NCI-H1694 (cell line): Measurements from ENCODE around the gene AMPD1.

Experiments
- DNase-seq: peaks from one replicate; lab custom pipeline; 2025; lab: John Stamatoyannopoulos, UW

Gene AMPD1

DNA sequence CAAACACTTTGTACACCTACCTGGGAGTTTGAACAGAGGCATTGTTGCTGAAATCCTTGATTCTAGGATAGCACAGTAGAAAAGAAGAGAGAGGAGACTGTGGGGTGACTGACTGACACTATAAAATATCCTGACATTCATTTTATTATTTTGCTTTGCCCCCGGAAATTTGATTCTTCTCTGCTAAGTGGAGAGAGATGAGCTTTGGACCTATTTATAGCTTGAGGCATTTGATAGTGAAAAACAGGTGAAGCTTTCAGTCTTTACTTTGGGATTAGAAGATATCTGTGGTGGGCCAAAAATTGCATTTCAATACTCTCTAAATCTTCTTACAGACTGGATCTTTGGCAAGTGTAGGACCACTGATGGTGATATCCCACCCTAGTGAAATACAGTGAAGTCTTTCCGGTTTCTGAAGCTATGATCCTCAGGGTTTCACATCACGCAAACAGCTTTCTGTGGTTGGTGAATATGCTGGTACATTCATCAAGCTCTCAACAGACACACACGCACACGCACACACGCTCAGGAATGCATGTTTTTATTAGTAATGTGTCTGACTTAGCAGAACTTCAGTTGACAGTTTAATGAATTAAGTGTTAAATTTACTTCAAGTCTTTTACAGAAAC, at the start of gene AMPD1:
AMPD1 (minus strand) TSS at position 117 of the 629 bp plus-strand sequence; CDS start at position 42, 75 bp downstream.
- DNase-seq, result no peak

DNA sequence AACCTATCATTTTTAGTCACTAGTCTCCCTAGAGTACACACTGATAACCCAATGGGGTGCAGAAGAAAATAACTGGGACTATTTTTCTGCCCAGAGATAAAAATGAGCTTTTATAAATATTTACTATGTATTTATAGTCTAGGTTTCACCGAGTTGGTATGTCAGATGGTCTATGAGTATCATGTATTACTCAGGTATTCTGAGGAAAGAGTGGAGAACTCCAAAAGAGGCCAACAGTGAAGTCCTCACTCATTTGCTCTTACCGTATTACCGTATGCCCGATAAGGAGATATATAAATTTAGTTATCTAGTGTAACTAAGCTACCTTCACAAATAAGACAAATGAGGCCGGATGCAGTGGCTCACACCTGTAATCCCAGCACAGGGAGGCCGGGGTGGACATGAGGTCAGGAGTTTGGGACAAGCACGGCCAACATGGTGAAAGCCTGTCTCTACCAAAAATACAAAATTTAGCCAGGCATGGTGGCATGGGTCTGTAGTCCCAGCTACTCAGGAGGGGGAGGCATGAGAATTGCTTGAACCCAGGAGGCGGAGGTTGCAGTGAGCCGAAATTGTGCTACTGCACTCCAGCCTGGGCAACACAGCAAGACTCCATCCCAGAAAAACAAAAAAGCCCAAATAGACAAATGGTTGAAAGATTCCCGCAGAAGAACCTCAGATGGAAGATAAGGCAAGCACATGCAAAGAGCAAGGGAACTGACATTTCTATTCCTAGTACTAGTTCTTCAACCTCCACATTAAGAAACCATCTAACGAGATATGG, 46.8 kb upstream of the AMPD1 start:
- no peak for DNase-seq

DNA sequence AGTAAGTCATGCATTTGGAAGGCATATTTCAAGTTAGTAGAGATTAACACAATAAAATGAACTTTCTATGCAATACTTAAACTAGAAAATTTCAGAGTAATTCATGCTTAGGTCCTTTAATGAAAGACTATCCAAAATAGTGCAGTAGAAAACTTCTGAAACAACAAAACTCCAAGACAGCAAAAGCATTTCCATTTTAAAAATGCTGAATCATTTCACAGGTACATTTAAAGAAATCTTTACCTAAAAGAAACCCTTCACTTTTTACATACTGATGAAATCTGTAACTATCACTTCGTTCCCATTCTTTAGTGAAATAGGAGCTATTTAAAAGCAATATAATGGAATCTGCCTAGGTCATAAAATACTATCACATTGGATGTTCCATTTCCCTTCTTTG, 45.0 kb upstream of the AMPD1 start:
- no peak for DNase-seq

DNA sequence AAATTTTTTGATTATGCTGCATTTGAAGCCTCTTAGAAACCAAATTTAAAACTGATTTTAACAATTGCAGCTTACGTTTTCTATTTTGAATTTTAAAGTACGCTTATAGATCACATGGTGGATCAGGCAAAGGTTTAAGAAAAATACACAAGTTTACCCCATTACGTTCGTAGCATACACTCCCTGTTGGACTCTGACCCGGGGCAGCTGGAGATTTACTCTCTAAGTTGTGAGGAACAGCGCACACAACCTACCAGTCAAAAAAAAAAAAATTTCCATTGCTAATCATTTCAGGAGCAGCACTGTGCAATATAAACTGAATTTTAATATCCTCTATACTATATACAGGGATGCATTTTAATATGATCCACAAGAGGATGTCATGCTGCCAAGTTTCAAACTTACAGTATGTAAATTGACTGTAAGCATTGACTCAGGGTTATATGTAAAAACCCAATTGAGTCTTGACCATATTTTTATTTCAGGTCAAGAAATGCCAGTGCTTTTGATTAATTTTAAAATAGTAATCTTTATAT, 42.0 kb upstream of the AMPD1 start:
- no peak for DNase-seq

DNA sequence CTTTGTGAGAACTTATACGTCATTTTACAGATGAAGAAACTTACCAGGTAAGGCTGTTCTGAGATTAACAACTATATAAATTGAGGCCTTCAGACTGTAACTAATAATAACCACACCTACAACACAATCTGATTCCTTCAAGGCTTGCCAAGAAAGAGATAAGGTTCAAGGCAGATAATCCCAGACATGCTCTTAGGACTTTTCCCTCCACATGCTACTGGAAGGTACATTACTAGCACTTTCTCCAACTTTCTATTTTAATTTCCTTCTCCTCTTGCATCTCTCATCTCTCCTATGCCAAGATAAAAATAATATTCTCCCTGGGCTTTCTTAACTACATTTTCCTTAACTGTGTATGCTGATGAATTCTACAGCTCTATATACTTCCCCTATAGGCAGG, 40.1 kb upstream of the AMPD1 start:
- DNase-seq, result no peak

DNA sequence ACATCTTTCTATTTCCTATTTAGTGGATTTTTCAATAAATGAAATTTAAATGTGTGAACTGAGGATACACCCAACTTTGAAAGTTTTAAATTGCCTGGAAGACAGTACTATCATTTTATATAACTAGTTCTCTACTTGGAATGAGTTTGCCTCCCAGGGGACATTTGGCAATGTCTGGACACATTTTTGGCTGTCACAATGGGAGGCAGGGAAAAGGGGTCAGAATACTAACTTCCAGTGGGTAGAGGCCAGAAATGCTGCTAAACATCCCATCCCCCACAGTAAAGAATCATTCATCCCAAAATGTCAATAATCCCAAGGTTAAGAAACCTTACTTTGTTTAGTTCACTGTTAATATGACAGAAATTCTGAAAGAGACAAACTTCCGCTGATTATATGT, 34.4 kb upstream of the AMPD1 start:
- no peak for DNase-seq

DNA sequence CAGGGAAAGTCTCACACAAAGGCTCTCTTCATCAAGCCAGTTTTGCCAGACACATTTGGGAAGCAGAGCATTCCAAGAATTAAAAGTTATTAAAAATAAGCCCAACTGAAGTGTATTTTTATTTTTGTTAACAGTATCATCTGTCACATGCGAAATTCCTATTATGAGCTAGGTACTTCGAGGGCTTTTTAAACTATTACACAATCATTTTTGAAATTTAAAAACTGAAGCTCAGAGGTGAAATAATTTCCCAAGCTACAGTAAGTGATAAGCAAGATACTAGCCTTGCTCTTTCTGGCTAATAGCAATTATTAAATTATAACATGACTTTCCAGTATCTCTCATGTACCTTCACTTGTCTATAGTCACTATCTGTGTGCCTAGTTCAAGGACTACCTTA, 33.2 kb upstream of the AMPD1 start:
- DNase-seq, result no peak

DNA sequence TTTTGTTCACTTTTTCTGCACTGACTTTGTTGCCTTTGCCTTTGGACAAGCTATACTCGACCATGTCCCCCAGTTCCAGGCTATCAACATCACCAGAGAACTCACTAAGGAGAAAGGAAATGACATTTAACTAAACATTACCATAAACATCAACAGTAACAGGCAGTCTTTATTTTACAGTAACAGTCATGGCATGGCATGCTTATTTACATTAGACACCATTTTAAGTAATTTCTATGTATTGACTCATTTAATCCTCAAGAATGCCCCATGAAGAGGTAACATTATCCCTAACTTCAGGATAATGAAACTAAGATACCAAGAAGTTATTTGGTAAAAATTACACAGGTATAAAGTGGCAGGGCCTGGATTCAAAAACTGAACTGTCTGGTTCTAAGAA, 29.9 kb upstream of the AMPD1 start:
- no peak for DNase-seq

DNA sequence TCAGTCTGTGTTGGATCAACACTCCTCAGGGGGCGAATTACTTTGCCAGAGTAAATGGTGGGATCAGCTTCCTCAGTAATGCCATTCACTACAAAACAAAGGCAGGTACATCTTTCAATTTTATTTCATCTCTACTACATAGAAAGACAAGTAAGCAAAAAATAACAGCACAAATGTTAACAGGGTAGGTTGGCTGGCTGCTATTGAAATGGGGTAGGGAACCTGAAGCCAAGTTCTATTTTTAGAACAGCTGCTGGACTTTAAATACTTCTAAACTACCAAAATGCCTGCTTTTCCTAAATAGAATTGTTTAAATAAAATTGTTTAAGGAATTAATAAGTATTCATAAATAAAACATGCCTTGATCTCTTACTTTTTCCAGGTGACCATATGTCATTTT, 28.6 kb upstream of the AMPD1 start:
- no peak for DNase-seq

DNA sequence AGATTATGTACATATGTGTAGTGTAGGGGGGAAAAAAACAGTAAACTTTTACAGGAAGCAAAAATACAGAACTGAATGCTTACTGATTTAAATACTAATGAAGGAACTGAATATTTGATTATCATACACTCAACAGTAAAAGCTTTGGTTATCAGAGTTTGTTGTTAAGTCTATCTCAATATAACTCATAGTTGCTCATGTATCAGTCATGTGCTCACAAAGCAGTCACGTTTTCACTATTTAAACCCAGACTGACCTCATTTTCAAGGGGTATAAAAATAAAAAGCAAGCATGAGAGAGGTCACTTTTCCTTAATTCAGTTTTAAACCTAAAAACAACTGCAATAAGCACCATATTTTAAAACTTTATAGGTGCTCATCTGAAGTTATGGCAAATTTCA, 28.1 kb upstream of the AMPD1 start:
- no peak for DNase-seq

DNA sequence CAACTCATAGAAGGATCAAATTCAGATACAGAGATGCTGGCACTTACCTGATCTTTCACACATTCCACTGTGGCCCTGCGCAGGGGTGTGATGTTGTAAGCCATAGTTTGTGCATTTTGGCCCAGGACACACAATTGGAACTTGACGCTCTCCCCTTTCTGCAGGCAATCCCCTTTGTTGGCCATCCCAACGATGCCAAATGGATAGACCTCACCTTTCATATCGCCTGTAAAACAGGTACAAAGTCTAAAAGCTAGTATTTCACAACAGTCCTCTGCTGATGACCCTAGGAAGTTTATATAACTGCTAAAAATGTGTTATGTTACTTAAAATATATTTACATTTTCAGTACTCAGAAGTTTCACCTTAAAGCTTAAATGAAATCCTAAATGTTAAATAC, 25.1 kb upstream of the AMPD1 start:
- no peak for DNase-seq

DNA sequence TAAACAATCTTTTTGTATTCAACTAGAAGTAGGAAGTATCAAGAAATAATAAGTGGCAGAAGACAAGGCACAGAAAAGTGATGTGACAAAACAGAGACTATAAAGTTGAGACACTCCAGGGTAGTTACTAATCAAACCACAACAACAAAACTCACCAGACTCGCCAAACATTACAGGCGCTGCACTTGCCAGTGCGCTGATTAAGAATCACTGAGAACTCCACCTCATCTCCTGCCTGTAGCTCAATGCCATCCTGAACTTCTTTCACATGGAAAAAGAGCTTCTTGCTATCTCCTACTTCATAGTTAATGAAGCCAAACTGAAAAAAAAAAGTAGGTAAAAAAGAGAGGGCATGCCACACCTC, 24.1 kb upstream of the AMPD1 start:
- DNase-seq, result no peak

DNA sequence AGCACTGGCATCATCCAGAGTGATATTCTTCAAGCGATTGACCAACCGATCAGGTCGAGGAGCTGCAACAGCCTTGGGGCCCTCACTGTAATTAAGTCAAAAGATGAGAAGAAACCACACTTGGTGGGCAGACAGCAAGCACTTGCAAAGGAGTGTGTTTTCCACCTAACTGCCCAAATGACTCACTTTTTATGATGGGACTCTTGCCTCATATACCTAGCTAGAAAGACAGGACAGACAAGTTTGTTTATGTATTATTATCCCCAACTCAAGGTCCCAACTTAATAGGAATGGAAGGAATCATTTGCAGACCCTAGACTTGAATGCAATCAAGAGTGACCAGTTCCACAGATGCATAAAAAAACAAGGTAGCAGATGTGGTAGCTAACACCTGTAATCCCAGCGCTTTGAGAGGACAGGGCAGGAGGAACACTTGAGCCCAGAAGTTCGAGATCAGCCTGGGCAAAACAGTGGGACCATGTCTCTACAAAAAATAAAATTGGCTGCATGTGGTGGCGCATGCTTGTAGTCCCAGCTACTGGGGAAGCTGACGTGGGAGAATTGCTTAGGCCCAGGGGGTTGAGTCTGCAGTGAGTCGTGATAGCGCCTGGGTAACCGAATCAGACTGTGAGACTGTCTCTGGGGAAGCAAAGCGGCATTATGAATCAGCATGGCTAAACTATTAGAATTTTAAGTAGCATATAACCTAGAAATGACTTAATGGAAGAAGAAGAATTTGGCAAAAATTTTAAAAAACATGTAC, 23.5 kb upstream of the AMPD1 start:
- no peak for DNase-seq

DNA sequence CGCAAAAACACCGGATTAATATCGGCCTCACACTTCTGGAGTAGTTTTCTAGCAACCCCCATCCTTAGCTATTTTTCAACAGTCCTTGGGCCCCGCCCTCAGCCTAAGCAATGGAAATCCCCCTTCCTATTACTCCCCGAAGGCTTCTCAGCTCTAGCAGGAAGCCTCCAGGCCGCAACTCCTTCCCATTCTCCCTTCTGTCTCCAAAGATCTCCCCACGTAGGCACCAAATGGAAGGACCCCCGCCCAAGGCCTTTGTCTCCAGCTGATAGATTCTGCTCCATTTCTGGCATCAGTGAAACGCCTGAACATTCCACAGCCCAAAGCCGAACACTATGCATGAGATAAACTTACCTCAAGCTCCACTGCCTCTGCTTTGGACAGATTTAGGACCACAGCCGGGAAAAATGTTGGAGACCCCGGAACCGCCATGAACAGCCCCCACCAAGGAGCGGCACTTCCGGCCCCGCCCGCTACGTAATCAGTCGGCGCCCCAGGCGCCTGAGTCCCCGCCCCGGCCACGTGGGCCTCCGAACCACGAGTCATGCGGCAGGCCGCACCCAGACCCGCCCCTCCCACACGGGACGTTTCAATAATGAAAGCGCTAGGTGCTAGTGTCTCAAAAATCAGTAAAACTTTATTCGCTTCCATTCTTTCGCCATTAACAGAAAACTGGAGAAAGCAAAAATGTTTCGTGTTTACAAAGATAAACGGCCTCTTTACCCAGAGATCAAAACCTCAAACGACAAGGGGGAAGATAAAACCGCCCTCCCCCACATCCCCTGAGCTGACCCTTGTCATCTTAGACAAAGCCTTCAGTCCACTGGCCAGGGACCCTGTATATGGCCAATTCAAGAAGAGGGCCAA, 21.2 kb upstream of the AMPD1 start, which contains the start of gene NRAS:
NRAS (minus strand) TSS at position 468 of the 867 bp plus-strand sequence. CDS start 611 bp downstream, outside the sequence.
- peak; percentile 89 for DNase-seq

DNA sequence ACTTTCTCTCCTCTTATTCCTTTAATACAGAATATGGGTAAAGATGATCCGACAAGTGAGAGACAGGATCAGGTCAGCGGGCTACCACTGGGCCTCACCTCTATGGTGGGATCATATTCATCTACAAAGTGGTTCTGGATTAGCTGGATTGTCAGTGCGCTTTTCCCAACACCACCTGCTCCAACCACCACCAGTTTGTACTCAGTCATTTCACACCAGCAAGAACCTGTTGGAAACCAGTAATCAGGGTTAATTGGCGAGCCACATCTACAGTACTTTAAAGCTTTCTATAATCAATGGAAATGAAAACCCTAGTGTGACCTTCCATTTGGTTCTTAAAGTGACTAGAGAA, 20.6 kb upstream of the AMPD1 start:
- DNase-seq, result no peak

DNA sequence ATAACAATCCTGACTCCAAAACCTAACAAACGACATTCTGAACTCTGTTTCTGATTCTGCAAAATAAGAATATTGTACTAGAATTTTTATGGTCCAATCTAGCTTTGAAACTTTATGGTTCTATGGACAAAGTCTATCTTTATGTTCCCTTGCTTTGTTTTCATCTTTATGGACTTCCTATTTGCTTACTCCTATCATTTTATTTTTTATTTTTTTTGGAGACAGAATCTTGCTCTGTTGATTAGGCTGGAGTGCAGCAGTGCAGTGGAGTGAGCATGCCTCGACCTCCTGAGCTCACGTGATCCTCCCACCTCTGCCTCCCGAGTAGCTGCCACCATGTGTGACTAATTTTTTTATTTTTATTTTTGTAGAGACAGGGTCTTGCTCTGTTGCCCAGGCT, 17.6 kb upstream of the AMPD1 start:
- no peak for DNase-seq

DNA sequence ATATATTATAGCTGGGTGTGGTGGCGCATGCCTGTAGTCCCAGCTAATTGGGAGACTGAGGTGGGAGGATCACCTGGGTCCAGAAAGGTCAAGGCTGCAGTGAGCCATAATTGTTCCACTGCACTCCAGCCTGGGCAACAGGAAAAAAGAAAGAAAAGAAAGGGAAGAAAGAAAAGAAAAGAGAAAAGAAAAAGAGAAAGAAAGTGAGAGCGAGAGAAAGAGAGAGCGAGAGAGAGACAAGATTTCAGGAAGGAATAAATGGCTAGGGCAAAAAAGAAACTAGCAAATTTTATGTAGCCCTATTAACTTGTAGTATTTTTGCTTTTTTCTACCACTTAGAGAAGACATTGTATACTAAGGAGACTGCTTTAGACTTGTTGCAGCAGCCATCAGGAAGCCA, 15.0 kb upstream of the AMPD1 start:
- no peak for DNase-seq

DNA sequence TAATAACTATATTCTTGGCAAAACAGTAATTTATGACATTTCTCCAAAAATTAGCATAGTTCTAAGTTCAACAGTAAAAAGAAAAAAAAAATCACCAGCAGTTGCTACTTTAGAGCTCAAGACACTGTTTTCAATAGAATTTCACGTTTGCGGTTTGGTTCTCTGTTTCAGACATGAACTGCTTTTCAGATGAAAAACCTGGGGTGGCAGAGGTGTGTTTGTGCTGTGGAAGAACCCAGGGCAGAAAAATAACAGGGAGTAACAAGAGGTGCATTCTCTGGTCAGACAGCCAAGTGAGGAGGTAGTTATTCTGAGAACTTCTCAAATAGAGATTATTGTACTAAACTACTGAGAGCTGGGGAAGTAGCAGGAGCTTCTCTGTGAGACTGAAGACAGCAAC, 12.3 kb upstream of the AMPD1 start:
- DNase-seq, result no peak

DNA sequence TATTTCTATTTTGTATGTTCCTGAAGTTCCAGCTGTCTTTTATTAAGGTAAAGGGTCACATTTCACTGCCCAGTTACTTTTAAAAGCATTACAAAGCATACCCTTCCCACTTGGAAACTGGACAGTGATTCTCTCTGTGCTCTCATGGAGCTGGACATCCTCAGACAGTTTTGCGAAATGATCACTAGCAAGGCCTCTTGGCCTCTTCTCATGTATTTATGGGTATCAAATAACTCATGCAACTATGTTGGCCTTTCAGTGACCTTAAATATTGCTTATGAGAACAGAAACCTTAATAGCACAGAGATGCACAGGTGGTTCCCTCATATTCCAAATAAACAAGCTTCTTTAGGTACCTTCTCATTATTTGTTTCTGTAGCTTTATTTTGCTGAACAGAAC, 7.9 kb upstream of the AMPD1 start:
- DNase-seq, result no peak

DNA sequence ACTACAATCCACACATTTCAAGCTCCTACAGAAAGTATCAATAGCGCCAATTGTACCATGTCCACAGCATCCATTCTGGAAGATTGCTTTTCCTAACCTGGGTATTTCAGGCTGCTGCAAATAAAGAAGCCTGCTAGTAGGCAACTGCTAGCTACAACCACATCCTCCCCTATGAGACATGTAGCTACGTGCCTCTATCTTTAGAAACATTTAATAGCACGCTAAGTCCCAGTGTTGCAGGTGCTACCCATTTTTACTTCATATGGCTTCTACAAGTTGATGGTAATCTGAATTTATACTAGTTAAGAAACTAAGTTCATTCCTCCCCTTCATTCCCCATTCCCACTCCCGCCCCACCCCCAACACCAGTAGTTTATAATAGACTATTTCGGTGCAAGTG, 7.4 kb upstream of the AMPD1 start:
- DNase-seq, result no peak

DNA sequence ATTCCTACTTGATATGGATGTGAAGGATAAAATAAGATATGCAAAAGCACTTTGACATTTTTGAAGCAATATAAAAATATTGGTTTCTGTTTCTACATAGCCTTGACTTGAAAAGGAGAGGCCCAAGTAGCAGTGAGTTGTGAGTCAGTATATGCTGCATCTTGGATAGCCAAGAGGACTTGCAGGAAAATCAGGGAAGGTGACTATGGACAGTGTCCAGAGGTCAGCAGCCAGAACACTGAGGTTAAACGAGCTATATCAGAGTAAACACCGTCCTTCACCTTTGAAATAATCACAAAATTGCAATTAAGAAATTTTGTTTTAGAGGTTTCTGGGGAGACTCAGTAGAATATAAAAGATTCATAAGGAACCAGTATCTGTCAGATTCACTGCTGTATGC, 6.6 kb upstream of the AMPD1 start:
- no peak for DNase-seq

DNA sequence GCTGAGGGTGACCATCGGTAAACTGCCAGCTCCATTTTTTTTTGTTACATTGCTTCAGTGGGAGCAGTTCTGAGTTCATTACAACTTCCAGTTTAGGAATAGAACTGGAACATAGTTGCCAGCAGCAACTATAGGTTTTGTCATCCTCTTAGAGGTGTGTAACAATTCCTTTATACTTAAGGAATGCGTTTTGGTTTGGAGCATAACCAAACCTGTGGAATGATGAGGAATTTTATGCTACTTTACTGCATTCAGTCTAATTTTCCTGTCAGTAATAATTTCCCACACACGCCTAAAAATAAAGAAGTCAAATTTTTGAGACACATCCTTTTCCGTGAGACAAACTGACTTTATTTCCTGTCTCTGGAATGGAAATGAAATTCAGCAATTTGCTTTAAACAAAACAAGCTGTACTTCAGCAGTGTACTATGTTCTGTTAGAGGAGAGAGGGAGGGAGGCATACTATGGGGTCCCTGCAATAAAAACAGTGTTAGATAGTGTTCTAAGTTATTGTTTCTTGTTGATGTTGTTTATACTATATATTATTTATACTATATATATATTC, 4.8 kb upstream of the AMPD1 start:
- DNase-seq, result no peak
